GM21786 (cell line): Measurements from ENCODE around the gene KLHL12.
A peak's percentile ranks its signal among the peaks of the same experiment; 100 is the strongest.

Experiments used
- ATAC-seq: cut with Tn5 transposase; IDR thresholded peaks from one replicate; pipeline ENCODE4 v1.9.1; 2021; ENCODE audit not compliant: unreplicated experiment

KLHL12 gene

GRCh38 chr1:202888531-202889360 is 38.3 kb downstream of the KLHL12 start, which contains the start of gene RABIF:
Gene RABIF, minus strand, starts transcription at chr1:202889149. Its CDS starts 51 bp downstream, at chr1:202889098.
- ATAC-seq, result peak; percentile 89

GRCh38 chr1:202888221-202888530 is 38.9 kb downstream of the KLHL12 start:
- ATAC-seq, result no peak

GRCh38 chr1:202880961-202881460 is 46.0 kb downstream of the KLHL12 start:
- ATAC-seq, result no peak

GRCh38 chr1:202880062-202880461 is 47.0 kb downstream of the KLHL12 start:
- ATAC-seq, result no peak

GRCh38 chr1:202879128-202879527 is 47.9 kb downstream of the KLHL12 start:
- ATAC-seq, result no peak

- no peak for ATAC-seq
Measured at GRCh38 chr1:202873026-202873425, 54.0 kb downstream of the KLHL12 start.

GRCh38 chr1:202871367-202871766 is 55.7 kb downstream of the KLHL12 start:
- no peak for ATAC-seq

- no peak for ATAC-seq
Measured at GRCh38 chr1:202862679-202863560, 64.1 kb downstream of the KLHL12 start.

- ATAC-seq, result peak; percentile 92
Measured at GRCh38 chr1:202861420-202862132, 65.5 kb downstream of the KLHL12 start.

- no peak for ATAC-seq
Measured at GRCh38 chr1:202860744-202861419, 66.2 kb downstream of the KLHL12 start.

GRCh38 chr1:202858789-202859414 is 68.1 kb downstream of the KLHL12 start:
- no peak for ATAC-seq

- no peak for ATAC-seq
Measured at GRCh38 chr1:202858331-202858730, 68.7 kb downstream of the KLHL12 start.

- no peak for ATAC-seq
Measured at GRCh38 chr1:202857136-202857610, 69.9 kb downstream of the KLHL12 start.

- no peak for ATAC-seq
Measured at GRCh38 chr1:202856014-202856413, 71.0 kb downstream of the KLHL12 start.

- no peak for ATAC-seq
Measured at GRCh38 chr1:202854787-202855186, 72.2 kb downstream of the KLHL12 start.

GRCh38 chr1:202852163-202852904 is 74.7 kb downstream of the KLHL12 start:
- no peak for ATAC-seq

GRCh38 chr1:202850593-202851362 is 76.3 kb downstream of the KLHL12 start:
- no peak for ATAC-seq

GRCh38 chr1:202848191-202848542 is 78.9 kb downstream of the KLHL12 start:
- ATAC-seq, result peak; percentile 59

GRCh38 chr1:202844935-202845334 is 82.1 kb downstream of the KLHL12 start:
- no peak for ATAC-seq
